Dendritic cell treated with granulocyte-macrophage colony-stimulating factor and Interleukin-4, amounts not matched to agents 40 ng/mL and 50 ng/mL, for 4 days (primary cell): Measurements from ENCODE around the gene CPE.

Source experiments
- H3K27ac Mint-ChIP-seq: one replicate; pipeline ENCODE4 v1.8.0; 2022; ENCODE audit warnings: mild to moderate bottlenecking, mixed read lengths
- H3K27me3 Mint-ChIP-seq: one replicate; pipeline ENCODE4 v1.8.0; 2022; ENCODE audit warnings: mild to moderate bottlenecking, mixed read lengths
- H3K36me3 Mint-ChIP-seq: one replicate; pipeline ENCODE4 v1.8.0; 2022; ENCODE audit warnings: low read depth, mixed read lengths
- H3K4me1 Mint-ChIP-seq: one replicate; pipeline ENCODE4 v1.8.0; 2022; ENCODE audit warnings: low read depth, mixed read lengths
- H3K4me3 Mint-ChIP-seq: one replicate; pipeline ENCODE4 v1.8.0; 2022; ENCODE audit warnings: mild to moderate bottlenecking, moderate library complexity, mixed read lengths
- H3K9me3 Mint-ChIP-seq: one replicate; pipeline ENCODE4 v1.8.0; 2022; ENCODE audit warnings: mixed read lengths
- intact Hi-C: fragments of 100-400 bp; cut with micrococcal nuclease; formaldehyde crosslinking; loops from one replicate; pipeline ENCODE4 v1.15.0; 2022

The CPE gene

DNA sequence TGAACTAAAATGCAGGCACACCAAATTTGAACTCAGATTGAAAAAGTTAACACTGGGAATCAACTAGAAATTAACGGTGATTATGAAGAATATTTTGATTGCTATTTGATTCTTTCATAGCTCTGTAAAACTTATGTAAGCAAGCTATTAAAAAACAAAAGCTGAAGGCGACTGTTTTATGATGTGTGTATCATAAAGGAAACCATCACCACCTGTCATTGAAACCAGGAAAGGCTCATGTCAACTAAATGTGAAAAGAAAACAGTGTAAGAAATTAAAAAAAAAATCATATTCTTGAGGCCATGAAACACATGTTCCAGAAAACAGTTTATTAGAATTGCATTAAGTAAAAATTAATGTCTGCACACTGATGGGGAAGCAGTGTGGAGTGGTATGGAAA is 24.2 kb downstream of the CPE start:
- intact Hi-C loops = no loop called here
- Mint-ChIP-seq H3K9me3 (no peaks in the 10 kb centered on the region), H3K4me1 (no peaks in the 10 kb centered on the region), H3K36me3 (no peaks in the 10 kb centered on the region), H3K27me3 (peaks cover 1% of the 10 kb centered on the region), H3K27ac (no peak overlapping the region), H3K4me3 (no peak overlapping the region)

GRCh38 chr4:165403637-165404036 is 24.8 kb downstream of the CPE start:
- no peak overlapping the region for H3K27ac Mint-ChIP-seq
- H3K27me3 Mint-ChIP-seq = peaks cover 1% of the 10 kb centered on the region
- H3K4me1 Mint-ChIP-seq = no peaks in the 10 kb centered on the region
- H3K9me3 Mint-ChIP-seq = no peaks in the 10 kb centered on the region
- H3K4me3 Mint-ChIP-seq = no peak overlapping the region
- intact Hi-C loops = no loop called here
- H3K36me3 Mint-ChIP-seq = no peaks in the 10 kb centered on the region

GRCh38 chr4:165404080-165404479 is 25.3 kb downstream of the CPE start:
- intact Hi-C loops = no loop called here
- H3K4me1 Mint-ChIP-seq = no peaks in the 10 kb centered on the region
- no peak overlapping the region for H3K27ac Mint-ChIP-seq
- no peaks in the 10 kb centered on the region for H3K36me3 Mint-ChIP-seq
- no peak overlapping the region for H3K4me3 Mint-ChIP-seq
- peaks cover 1% of the 10 kb centered on the region for H3K27me3 Mint-ChIP-seq
- no peaks in the 10 kb centered on the region for H3K9me3 Mint-ChIP-seq

DNA sequence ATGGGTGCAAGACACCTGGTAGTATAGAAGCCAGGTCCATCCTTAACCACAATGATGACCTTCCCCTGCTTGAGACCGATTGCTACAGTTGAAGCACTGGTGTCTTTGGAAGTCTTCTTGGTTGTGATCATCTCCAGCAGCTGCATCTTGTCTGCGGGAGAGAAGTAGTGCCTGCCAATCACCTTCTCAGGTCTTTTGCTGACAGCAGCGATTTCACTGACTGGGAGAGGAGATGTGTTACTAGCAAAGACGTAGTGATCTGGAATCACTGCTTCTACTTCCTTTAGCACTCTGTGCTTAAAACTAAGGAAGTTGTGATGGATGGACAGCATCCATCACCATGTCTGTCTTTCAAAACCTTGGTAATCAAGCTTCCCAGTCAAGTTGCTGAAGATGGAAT is 25.9 kb downstream of the CPE start:
- intact Hi-C loops = no loop called here
- Mint-ChIP-seq H3K4me3 (no peak overlapping the region), H3K36me3 (no peaks in the 10 kb centered on the region), H3K9me3 (no peaks in the 10 kb centered on the region), H3K27ac (no peak overlapping the region), H3K27me3 (peaks cover 1% of the 10 kb centered on the region), H3K4me1 (no peaks in the 10 kb centered on the region)

DNA sequence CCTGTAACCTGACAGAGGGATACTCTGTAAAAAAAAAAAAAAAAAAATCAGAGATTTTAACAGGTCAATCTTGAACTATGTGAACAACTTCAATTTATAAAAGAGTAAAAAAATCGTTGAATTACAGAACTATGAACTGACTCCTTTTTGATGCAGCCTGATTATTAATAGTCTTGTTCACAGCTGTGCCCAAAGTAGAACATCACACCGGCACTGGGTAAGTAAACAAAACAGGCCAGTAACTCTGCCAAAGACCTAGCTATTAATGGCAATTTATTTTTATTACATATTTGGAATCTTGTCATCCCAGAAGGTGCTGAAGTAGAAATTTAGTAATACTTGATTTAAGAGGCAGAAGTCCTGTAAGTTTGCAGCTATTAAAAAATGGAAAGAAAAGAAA is 31.4 kb downstream of the CPE start:
- Mint-ChIP-seq H3K4me3 (no peak overlapping the region), H3K27ac (no peak overlapping the region), H3K36me3 (no peaks in the 10 kb centered on the region), H3K9me3 (no peaks in the 10 kb centered on the region), H3K27me3 (no peaks in the 10 kb centered on the region), H3K4me1 (no peaks in the 10 kb centered on the region)
- intact Hi-C loops = no loop called here

- peaks cover 2% of the 10 kb centered on the region for H3K27me3 Mint-ChIP-seq
Measured at GRCh38 chr4:165415910-165416309, 37.1 kb downstream of the CPE start.

GRCh38 chr4:165418073-165418472 is 39.3 kb downstream of the CPE start:
- H3K27me3 Mint-ChIP-seq = peaks cover 2% of the 10 kb centered on the region
- intact Hi-C loops = no loop called here

More at GRCh38 chr4:165415910-165416309, 37.1 kb downstream of the CPE start:
- intact Hi-C loops = no loop called here
- Mint-ChIP-seq H3K9me3 (no peaks in the 10 kb centered on the region), H3K4me3 (no peak overlapping the region), H3K36me3 (no peaks in the 10 kb centered on the region), H3K4me1 (no peaks in the 10 kb centered on the region), H3K27ac (no peak overlapping the region)

DNA sequence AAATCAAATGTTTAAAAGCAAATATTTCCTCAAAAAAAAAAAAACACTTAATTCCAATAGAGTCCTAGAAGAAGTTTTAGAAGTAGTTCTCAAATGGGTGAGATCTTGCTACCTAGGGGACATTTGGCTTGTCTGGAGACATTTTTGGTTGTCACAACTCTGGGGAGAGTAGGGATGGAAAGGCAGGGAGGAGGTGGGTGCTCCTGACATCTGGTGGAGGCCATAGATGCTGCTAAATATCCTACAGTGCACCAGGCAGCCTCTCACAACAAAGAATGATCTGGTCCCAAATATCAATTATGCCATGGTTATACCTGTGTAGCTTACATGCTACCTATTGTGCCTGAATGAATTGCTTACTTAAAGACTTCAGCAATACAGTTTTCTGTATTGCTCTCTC is 46.8 kb downstream of the CPE start:
- intact Hi-C loops = no loop called here
- Mint-ChIP-seq H3K27ac (no peak overlapping the region), H3K9me3 (no peaks in the 10 kb centered on the region), H3K36me3 (no peaks in the 10 kb centered on the region), H3K4me1 (no peaks in the 10 kb centered on the region), H3K27me3 (no peaks in the 10 kb centered on the region), H3K4me3 (no peak overlapping the region)

More at GRCh38 chr4:165418073-165418472, 39.3 kb downstream of the CPE start:
- H3K9me3 Mint-ChIP-seq = no peaks in the 10 kb centered on the region
- no peaks in the 10 kb centered on the region for H3K4me1 Mint-ChIP-seq
- no peak overlapping the region for H3K4me3 Mint-ChIP-seq
- H3K27ac Mint-ChIP-seq = no peak overlapping the region
- no peaks in the 10 kb centered on the region for H3K36me3 Mint-ChIP-seq

DNA sequence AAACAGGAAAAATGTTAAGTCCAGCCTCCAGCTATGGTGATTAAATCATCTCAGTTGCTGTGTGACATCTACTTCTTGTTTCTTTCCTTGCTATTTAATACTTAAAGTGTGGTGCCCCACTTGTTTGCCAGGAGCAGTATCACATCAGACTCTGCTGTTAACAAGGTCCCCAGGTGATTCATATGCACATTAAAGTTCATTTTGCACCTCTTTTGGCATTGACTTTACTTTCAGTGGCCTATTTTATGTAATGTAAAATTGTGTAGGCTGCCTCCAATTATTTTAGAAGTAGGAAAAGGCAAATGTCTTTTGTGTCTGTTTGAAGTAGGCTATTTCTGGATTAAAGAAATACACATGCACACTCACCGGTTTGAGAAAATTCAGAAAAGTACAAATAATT is 47.5 kb downstream of the CPE start:
- Mint-ChIP-seq H3K36me3 (no peaks in the 10 kb centered on the region), H3K27me3 (no peaks in the 10 kb centered on the region), H3K4me1 (no peaks in the 10 kb centered on the region), H3K9me3 (no peaks in the 10 kb centered on the region), H3K27ac (no peak overlapping the region), H3K4me3 (no peak overlapping the region)
- intact Hi-C loops = no loop called here

GRCh38 chr4:165426823-165427222 is 48.0 kb downstream of the CPE start:
- H3K36me3 Mint-ChIP-seq = no peaks in the 10 kb centered on the region
- intact Hi-C loops = no loop called here
- no peaks in the 10 kb centered on the region for H3K27me3 Mint-ChIP-seq
- no peaks in the 10 kb centered on the region for H3K9me3 Mint-ChIP-seq
- H3K4me1 Mint-ChIP-seq = no peaks in the 10 kb centered on the region
- no peak overlapping the region for H3K27ac Mint-ChIP-seq
- H3K4me3 Mint-ChIP-seq = no peak overlapping the region

DNA sequence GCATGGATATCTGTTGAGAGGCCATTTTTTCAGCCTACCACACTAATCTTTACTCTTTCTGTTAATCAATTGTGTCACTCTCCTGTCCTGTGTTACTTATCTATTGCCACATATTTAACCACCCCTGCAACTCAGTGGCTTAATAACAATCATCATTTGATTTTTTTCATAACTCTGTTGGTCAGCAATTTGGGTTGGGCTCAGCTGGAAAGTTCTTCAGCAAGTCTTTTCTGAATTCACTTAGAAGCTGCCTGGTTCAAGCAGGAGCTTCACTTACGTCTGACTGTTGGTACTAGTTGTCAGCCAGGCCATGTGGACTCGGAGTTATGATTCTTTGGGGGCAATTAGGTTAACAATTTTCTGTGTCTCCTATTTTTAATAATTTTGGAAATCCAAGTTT is 50.1 kb downstream of the CPE start:
- H3K36me3 Mint-ChIP-seq = no peaks in the 10 kb centered on the region
- H3K4me3 Mint-ChIP-seq = no peak overlapping the region
- no peak overlapping the region for H3K27ac Mint-ChIP-seq
- no peaks in the 10 kb centered on the region for H3K9me3 Mint-ChIP-seq
- no peaks in the 10 kb centered on the region for H3K4me1 Mint-ChIP-seq
- intact Hi-C loops = no loop called here
- H3K27me3 Mint-ChIP-seq = peaks cover 2% of the 10 kb centered on the region

DNA sequence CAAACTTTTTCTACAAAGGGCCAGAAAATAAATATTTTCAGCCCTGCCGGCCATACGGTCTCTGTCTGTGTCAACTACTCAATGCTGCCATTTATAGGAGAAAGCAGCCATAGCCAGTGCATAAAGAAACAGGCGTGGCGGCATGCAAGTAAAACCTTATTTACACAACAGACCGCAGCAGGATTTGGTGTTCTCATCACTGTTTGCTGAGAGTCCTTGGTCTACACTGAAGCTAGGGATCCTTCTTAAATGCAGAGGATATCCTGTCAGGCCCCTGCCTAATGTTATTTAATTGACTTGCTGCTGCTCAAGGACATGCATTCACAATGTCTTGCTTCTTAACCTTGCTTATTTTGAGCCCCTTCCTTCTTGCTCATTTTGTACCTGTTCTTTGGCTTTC is 54.7 kb downstream of the CPE start:
- intact Hi-C loops = no loop called here
- Mint-ChIP-seq H3K4me3 (no peak overlapping the region), H3K4me1 (no peaks in the 10 kb centered on the region), H3K9me3 (no peaks in the 10 kb centered on the region), H3K27ac (no peak overlapping the region), H3K36me3 (no peaks in the 10 kb centered on the region), H3K27me3 (peaks cover 2% of the 10 kb centered on the region)

DNA sequence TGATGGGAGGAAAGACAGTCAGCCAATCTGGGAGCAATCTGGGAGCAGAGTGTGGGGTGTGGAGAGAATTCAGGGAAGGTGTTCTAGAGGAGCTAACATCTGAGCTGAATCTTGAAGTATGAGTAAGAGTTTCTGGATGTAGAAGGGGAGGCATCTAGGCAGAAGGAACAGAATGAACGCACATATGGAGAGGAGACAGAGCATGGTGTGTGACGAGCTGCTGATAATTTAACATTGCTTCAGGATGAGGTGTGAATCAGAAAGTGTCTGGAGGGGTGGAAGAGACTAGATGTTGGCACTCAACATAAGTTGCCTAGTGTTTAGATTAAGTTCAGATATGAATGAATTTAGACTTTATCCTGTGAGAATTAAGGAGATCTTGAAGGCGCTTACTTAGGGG is 58.9 kb downstream of the CPE start:
- no peaks in the 10 kb centered on the region for H3K4me1 Mint-ChIP-seq
- no peak overlapping the region for H3K27ac Mint-ChIP-seq
- H3K9me3 Mint-ChIP-seq = no peaks in the 10 kb centered on the region
- intact Hi-C loops = no loop called here
- peaks cover under 1% of the 10 kb centered on the region for H3K27me3 Mint-ChIP-seq
- H3K4me3 Mint-ChIP-seq = no peak overlapping the region
- no peaks in the 10 kb centered on the region for H3K36me3 Mint-ChIP-seq

DNA sequence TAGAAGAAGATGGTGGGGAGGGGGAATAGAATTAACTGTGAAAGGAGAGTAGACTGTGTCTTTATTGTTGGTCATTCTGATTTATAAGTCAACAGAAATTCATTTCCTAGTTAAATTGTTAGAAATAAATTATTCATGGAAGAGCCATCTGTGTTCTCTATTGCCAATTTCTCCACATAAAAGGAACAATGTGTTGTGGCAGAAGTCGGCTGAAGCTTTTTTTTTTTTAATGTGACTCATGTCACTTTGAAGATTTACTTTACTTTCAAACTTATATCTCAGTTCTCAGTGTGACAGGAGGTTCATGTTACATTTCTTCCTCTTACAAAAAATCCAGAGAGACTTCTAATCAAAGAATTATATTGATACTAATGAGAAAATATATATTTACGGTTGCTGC is 60.5 kb downstream of the CPE start:
- Mint-ChIP-seq H3K36me3 (no peaks in the 10 kb centered on the region), H3K4me3 (no peak overlapping the region), H3K4me1 (no peaks in the 10 kb centered on the region), H3K27me3 (no peaks in the 10 kb centered on the region), H3K9me3 (no peaks in the 10 kb centered on the region), H3K27ac (no peak overlapping the region)
- intact Hi-C loops = no loop called here

DNA sequence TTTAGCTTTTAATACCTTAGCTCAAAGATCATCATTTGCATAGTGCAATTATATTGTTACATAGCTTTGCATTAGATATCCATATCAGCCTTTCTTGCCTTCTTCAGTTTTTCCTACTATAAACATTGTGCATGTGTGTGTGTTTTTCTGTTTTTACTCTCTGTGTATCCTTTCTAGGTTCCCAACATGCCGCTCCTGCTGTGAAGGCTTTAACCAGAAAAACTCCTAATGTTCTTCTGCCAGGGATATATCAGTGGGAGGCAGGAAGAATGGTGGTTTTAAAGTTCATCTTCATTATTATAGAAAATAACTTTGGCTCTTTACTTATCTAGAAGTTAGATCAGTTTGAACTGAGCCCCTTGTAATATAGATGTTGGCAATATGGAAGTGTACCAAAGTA is 61.2 kb downstream of the CPE start:
- H3K4me1 Mint-ChIP-seq = no peaks in the 10 kb centered on the region
- H3K4me3 Mint-ChIP-seq = no peak overlapping the region
- H3K27me3 Mint-ChIP-seq = no peaks in the 10 kb centered on the region
- no peaks in the 10 kb centered on the region for H3K9me3 Mint-ChIP-seq
- H3K27ac Mint-ChIP-seq = no peak overlapping the region
- intact Hi-C loops = no loop called here
- H3K36me3 Mint-ChIP-seq = no peaks in the 10 kb centered on the region
